Measurements from ENCODE around the gene ZFP62. TPM values are rescaled to one million over a fixed set of nuclear protein-coding genes. Genes with fewer than 3 reads are reported as not detected.

ZFP62 gene
- total RNA-seq, 1 experiment from 2014 or later: 30.7 TPM

DNA sequence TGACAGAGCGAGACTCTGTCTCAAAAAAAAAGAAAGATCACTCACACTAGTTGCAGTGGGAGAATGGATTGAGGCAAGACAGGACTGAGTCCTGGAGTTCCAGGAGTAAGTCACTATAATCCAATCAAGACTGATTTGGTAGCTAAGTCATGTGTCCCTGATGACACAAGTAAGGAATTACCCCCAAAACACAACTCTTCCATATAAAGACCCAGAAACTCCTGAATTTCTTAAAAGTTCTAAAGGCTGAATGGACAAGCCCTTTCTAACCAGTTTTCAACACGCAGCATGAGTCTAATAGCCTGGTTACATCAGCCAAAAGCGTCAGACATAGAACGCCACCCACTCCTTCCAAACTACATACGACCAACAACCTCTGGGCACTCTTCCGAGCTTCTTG is 2.5 kb downstream of the ZFP62 start:
- H4K20me1 ChIP-seq (ENCODE audit: insufficient read depth): no peaks in the 10 kb centered on the region
- peaks cover 42% of the 10 kb centered on the region for H3K79me2 ChIP-seq (ENCODE audit: insufficient read depth, low read length)
- H2AFZ ChIP-seq (ENCODE audit: low read depth, low read length, poor library complexity, severe bottlenecking): no peak overlapping the region
- no peak for DNase-seq (ENCODE audit: low read depth, low spot score)
- H3K27me3 ChIP-seq (ENCODE audit: insufficient read depth, low read length): no peaks in the 10 kb centered on the region
- ChIA-PET CTCF (no interaction called here), RAD21 (ENCODE audit: low non-redundant PET in 1 of 2, low total read pairs in 2 of 2, uncharacterized antibody in 2 of 2, unreplicated experiment in 2 of 2) (no interaction called here), POLR2A (no interaction called here)
- no peak for ATAC-seq
- H3K4me3 ChIP-seq (replicated peaks in 1 of 2; ENCODE audit: low read depth in 1 of 2, low read length in 2 of 2): no peak overlapping the region
- H3K27ac ChIP-seq (ENCODE audit: low read depth, low read length): no peak overlapping the region
- BruUV-seq (replicated peaks): no TSS peak
- H3K4me2 ChIP-seq (ENCODE audit: low read length): no peak overlapping the region
- H3K9ac ChIP-seq (ENCODE audit: low read length): no peak overlapping the region
- no peaks in the 10 kb centered on the region for H3K9me3 ChIP-seq (ENCODE audit: control insufficient read depth in 1 of 2, insufficient read depth in 1 of 2, low read depth in 1 of 2, low read length in 2 of 2)
- peaks cover 2 to 14% of the 10 kb centered on the region in 2 experiments; a peak in 2 of 4 replicates for H3K4me1 ChIP-seq (ENCODE audit: control insufficient read depth in 1 of 2, insufficient read depth in 2 of 2, low read length in 2 of 2)
- TF ChIP-seq JUND (IDR thresholded peaks at IDR 0.05) (no peak), POLR2A (IDR thresholded peaks at IDR 0.05; ENCODE audit: borderline replicate concordance, extremely low read depth, insufficient read depth, insufficient read length) (no peak), RAD21 (IDR thresholded peaks at IDR 0.05; ENCODE audit: low read depth) (no peak), SRF (IDR thresholded peaks at IDR 0.05; ENCODE audit: low read depth) (no peak), TCF7L2 (IDR thresholded peaks at IDR 0.05; ENCODE audit: borderline replicate concordance, extremely low read depth, insufficient read depth, insufficient read length) (no peak), YY1 (IDR thresholded peaks at IDR 0.05; ENCODE audit: extremely low read depth, insufficient replicate concordance, low read depth, low read length) (no peak), EGR1 (IDR thresholded peaks at IDR 0.05; ENCODE audit: low read depth) (no peak), EZH2phosphoT487 (IDR thresholded peaks at IDR 0.05; ENCODE audit: borderline replicate concordance) (no peak), SP1 (IDR thresholded peaks at IDR 0.05; ENCODE audit: low read depth) (no peak)
- TF ChIP-seq, protein P1, sequence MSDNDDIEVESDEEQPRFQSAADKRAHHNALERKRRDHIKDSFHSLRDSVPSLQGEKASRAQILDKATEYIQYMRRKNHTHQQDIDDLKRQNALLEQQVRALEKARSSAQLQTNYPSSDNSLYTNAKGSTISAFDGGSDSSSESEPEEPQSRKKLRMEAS (IDR thresholded peaks at IDR 0.05): no peak
- TF ChIP-seq, protein P2, sequence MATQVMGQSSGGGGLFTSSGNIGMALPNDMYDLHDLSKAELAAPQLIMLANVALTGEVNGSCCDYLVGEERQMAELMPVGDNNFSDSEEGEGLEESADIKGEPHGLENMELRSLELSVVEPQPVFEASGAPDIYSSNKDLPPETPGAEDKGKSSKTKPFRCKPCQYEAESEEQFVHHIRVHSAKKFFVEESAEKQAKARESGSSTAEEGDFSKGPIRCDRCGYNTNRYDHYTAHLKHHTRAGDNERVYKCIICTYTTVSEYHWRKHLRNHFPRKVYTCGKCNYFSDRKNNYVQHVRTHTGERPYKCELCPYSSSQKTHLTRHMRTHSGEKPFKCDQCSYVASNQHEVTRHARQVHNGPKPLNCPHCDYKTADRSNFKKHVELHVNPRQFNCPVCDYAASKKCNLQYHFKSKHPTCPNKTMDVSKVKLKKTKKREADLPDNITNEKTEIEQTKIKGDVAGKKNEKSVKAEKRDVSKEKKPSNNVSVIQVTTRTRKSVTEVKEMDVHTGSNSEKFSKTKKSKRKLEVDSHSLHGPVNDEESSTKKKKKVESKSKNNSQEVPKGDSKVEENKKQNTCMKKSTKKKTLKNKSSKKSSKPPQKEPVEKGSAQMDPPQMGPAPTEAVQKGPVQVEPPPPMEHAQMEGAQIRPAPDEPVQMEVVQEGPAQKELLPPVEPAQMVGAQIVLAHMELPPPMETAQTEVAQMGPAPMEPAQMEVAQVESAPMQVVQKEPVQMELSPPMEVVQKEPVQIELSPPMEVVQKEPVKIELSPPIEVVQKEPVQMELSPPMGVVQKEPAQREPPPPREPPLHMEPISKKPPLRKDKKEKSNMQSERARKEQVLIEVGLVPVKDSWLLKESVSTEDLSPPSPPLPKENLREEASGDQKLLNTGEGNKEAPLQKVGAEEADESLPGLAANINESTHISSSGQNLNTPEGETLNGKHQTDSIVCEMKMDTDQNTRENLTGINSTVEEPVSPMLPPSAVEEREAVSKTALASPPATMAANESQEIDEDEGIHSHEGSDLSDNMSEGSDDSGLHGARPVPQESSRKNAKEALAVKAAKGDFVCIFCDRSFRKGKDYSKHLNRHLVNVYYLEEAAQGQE (IDR thresholded peaks at IDR 0.05; ENCODE audit: low read depth): no peak
- TF ChIP-seq, protein P3, sequence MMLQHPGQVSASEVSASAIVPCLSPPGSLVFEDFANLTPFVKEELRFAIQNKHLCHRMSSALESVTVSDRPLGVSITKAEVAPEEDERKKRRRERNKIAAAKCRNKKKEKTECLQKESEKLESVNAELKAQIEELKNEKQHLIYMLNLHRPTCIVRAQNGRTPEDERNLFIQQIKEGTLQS (IDR thresholded peaks at IDR 0.05): no peak
- intact Hi-C loops (cut with micrococcal nuclease): no loop called here
- peaks cover 6 to 33% of the 10 kb centered on the region in 2 experiments; a peak in 2 of 4 replicates for H3K36me3 ChIP-seq (ENCODE audit: control insufficient read depth in 1 of 2, insufficient read depth in 2 of 2, low read length in 2 of 2)
- H3K9me2 ChIP-seq (ENCODE audit: insufficient read depth): no peaks in the 10 kb centered on the region
